CD4-positive, alpha-beta T cell (primary cell): Measurements from ENCODE around the gene RASD1. TPM values are rescaled to one million over a fixed set of nuclear protein-coding genes. Genes with fewer than 3 reads are reported as not detected.

ENCODE experiments used
- ATAC-seq: fragments of 200-7000 bp; cut with Tn5 transposase; one replicate; pipeline ENCODE4 v1.10.0; 2022; ENCODE audit warnings: mild to moderate bottlenecking; ENCODE audit not compliant: poor library complexity
- CTCF ChIA-PET: fragments of 350-600 bp; sonication (Branson Sonifier 250); formaldehyde crosslinking; loops from one replicate; lab custom pipeline; 2021; ENCODE audit warnings: antibody characterized with exemption, inconsistent platforms; lab: Charles Lee
- POLR2A ChIA-PET: fragments of 350-600 bp; sonication (Branson Sonifier 250); formaldehyde crosslinking; loops from one replicate; lab custom pipeline; 2021; ENCODE audit warnings: antibody characterized with exemption, inconsistent platforms; lab: Charles Lee
- DNase-seq, 14 experiments: peaks; one replicate each; pipeline ENCODE4 v3.0.0-alpha.2; 2013 to 2020; ENCODE audit warnings: mixed read lengths in 2 of 14
- H3K27ac ChIP-seq, 2 donors: one replicate each; pipeline versions ENCODE4 v1.5.1 to v1.7.0; 2013; ENCODE audit warnings: low read length in 2 of 2, low read depth in 1 of 2, mild to moderate bottlenecking in 1 of 2
- H3K27me3 ChIP-seq, 2 experiments: 1 replicate in 1 of 2; 2 replicates in 1 of 2; pipeline versions ENCODE4 v1.6.1 to v1.7.0; 2013; ENCODE audit warnings: low read length in 2 of 2, control low read depth in 1 of 2, mild to moderate bottlenecking in 1 of 2, moderate library complexity in 1 of 2; ENCODE audit not compliant: insufficient read depth in 2 of 2, control insufficient read depth in 1 of 2
- H3K36me3 ChIP-seq: one replicate; pipeline ENCODE4 v1.6.1; 2013; ENCODE audit warnings: low read length, control low read depth; ENCODE audit not compliant: insufficient read depth
- H3K4me1 ChIP-seq: one replicate; pipeline ENCODE4 v1.6.1; 2013; ENCODE audit warnings: low read length, control low read depth; ENCODE audit not compliant: insufficient read depth
- H3K4me3 ChIP-seq: one replicate; pipeline ENCODE4 v1.5.1; 2013; ENCODE audit warnings: mild to moderate bottlenecking, low read length, moderate library complexity
- H3K9me3 ChIP-seq, 2 experiments: 1 replicate in 1 of 2; 2 replicates in 1 of 2; pipeline versions ENCODE4 v1.6.1 to v1.7.0; 2013; ENCODE audit warnings: low read length in 2 of 2, mild to moderate bottlenecking in 2 of 2, control low read depth in 1 of 2, moderate library complexity in 1 of 2; ENCODE audit not compliant: control insufficient read depth in 1 of 2, insufficient read depth in 1 of 2
- H3K27ac Mint-ChIP-seq: one replicate; pipeline ENCODE4 v1.8.0; 2020; ENCODE audit warnings: mixed read lengths
- H3K27me3 Mint-ChIP-seq: one replicate; pipeline ENCODE4 v1.8.0; 2021; ENCODE audit warnings: mixed read lengths
- H3K36me3 Mint-ChIP-seq: one replicate; pipeline ENCODE4 v1.8.0; 2021; ENCODE audit warnings: low read depth, mixed read lengths
- H3K4me1 Mint-ChIP-seq: one replicate; pipeline ENCODE4 v1.8.0; 2021; ENCODE audit warnings: low read depth, mixed read lengths
- H3K4me3 Mint-ChIP-seq: one replicate; pipeline ENCODE4 v1.8.0; 2020; ENCODE audit warnings: mild to moderate bottlenecking, mixed read lengths
- H3K9me3 Mint-ChIP-seq: one replicate; pipeline ENCODE4 v1.8.0; 2020; ENCODE audit warnings: mixed read lengths
- CTCF ChIP-seq: fragments of 200-600 bp; IDR thresholded peaks from one replicate; pipeline ENCODE4 v1.8.0; 2022; ENCODE audit warnings: antibody characterized with exemption, mild to moderate bottlenecking
- intact Hi-C, 2 experiments: fragments of 100-400 bp; cut with DNase I in 1 of 2; cut with micrococcal nuclease in 1 of 2; formaldehyde crosslinking; loops; one replicate each; pipeline versions ENCODE4 v1.15.1 to v1.9.0; 2023 to 2025; cut with DNase I, micrococcal nuclease
- total RNA-seq, 174 experiments: library from RNA in 2 of 174; stranded (reverse) in 2 of 174; gene quantifications; one replicate each; pipeline ENCODE4 v1.2.3 and lab custom pipeline; 2021 to 2026

RASD1 gene
- total RNA-seq, 2 experiments from 2014 or later: 1.8 to 2.0 TPM

GRCh38 chr17:17519886-17520285 is 23.7 kb upstream of the RASD1 start:
- Histone ChIP-seq H3K4me1 (no peaks in the 10 kb centered on the region), H3K27me3 (no peaks in the 10 kb centered on the region), H3K4me3 (no peak overlapping the region), H3K36me3 (peaks cover 4% of the 10 kb centered on the region), H3K27ac (no peak overlapping the region), H3K9me3 (no peaks in the 10 kb centered on the region)
- ATAC-seq (no peak), DNase-seq (no peak)
- POLR2A ChIA-PET: no interaction called here
- no peaks in the 10 kb centered on the region for H3K36me3 Mint-ChIP-seq
- intact Hi-C loops: no loop called here
- H3K4me1 Mint-ChIP-seq: no peaks in the 10 kb centered on the region
- H3K27ac Mint-ChIP-seq: no peak overlapping the region
- CTCF ChIA-PET: no interaction called here
- H3K4me3 Mint-ChIP-seq: no peak overlapping the region
- no peaks in the 10 kb centered on the region for H3K27me3 Mint-ChIP-seq
- no peak for TF ChIP-seq CTCF
- no peaks in the 10 kb centered on the region for H3K9me3 Mint-ChIP-seq

GRCh38 chr17:17518951-17519350 is 22.8 kb upstream of the RASD1 start:
- Mint-ChIP-seq H3K36me3 (no peaks in the 10 kb centered on the region), H3K9me3 (no peaks in the 10 kb centered on the region), H3K27me3 (no peaks in the 10 kb centered on the region), H3K4me1 (no peaks in the 10 kb centered on the region), H3K4me3 (no peak overlapping the region), H3K27ac (no peak overlapping the region)
- DNase-seq (no peak), ATAC-seq (no peak)
- Histone ChIP-seq H3K4me1 (no peaks in the 10 kb centered on the region), H3K27me3 (no peaks in the 10 kb centered on the region), H3K27ac (no peak overlapping the region), H3K9me3 (no peaks in the 10 kb centered on the region), H3K4me3 (no peak overlapping the region), H3K36me3 (peaks cover 4% of the 10 kb centered on the region)
- no peak for TF ChIP-seq CTCF
- intact Hi-C loops: no loop called here
- POLR2A ChIA-PET: no interaction called here
- CTCF ChIA-PET: no interaction called here

GRCh38 chr17:17518014-17518413 is 21.8 kb upstream of the RASD1 start:
- Mint-ChIP-seq H3K9me3 (no peaks in the 10 kb centered on the region), H3K27ac (no peak overlapping the region), H3K4me3 (no peak overlapping the region), H3K4me1 (no peaks in the 10 kb centered on the region), H3K36me3 (no peaks in the 10 kb centered on the region), H3K27me3 (no peaks in the 10 kb centered on the region)
- no peak overlapping the region for H3K4me3 ChIP-seq
- ATAC-seq: no peak
- no peaks in the 10 kb centered on the region for H3K9me3 ChIP-seq
- CTCF ChIA-PET: no interaction called here
- peaks cover 4% of the 10 kb centered on the region for H3K36me3 ChIP-seq
- TF ChIP-seq CTCF: no peak
- no peaks in the 10 kb centered on the region for H3K4me1 ChIP-seq
- POLR2A ChIA-PET: no interaction called here
- H3K27me3 ChIP-seq: no peaks in the 10 kb centered on the region
- DNase-seq: no peak
- intact Hi-C loops: no loop called here
- H3K27ac ChIP-seq: no peak overlapping the region
